Measurements from ENCODE around the gene CTBP2. TPM values are rescaled to one million over a fixed set of nuclear protein-coding genes. Genes with fewer than 3 reads are reported as not detected.

Gene CTBP2
- total and polyA plus RNA-seq, 4 donors = 3.4 to 59.2 (median 5.5) TPM

DNA sequence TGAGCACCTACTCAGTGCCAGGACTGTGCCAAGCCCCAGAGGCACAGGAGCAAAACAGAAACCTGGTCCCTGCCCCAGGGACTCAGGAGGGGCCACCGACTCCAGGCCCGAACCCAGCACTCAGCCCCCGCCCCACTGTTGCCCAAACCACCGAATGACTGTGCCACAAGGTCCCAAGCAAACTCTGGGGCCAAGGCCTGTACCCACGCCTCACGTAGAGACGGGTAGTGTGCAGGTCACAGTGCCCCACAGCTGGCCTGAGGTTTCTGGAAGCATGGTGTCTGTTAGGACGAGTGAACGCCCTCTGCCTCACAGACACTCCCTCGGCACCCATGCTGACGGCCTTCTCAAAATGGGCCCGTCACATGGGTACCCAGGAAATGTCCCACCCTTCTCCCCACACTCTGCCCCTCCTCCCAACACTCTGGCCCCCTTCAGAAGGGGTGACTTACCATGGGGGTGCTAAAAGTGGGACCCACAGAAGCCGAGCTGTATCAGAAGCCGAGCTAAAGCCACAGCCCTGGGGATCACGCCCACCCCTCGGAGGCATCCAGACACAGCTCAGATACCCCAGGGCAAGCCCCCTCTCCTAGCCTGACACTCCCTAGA lies 44.2 kb downstream of the CTBP2 start:
- Histone ChIP-seq H3K4me1 (ENCODE audit: control insufficient read depth in 4 of 4, insufficient read depth in 4 of 4, low read length in 3 of 4) (peaks cover 0 to 15% (median 3%) of the 10 kb centered on the region in 4 donors), H3K27me3 (ENCODE audit: control insufficient read depth in 4 of 4, insufficient read depth in 4 of 4, low read length in 3 of 4) (no peaks in the 10 kb centered on the region), H3K4me3 (ENCODE audit: low read depth in 1 of 3, low read length in 3 of 3) (no peak overlapping the region), H3K36me3 (ENCODE audit: control insufficient read depth in 4 of 4, insufficient read depth in 3 of 4, low read depth in 1 of 4, low read length in 3 of 4) (no peaks in the 10 kb centered on the region), H3K9me3 (ENCODE audit: control insufficient read depth in 4 of 4, low read length in 3 of 4) (no peaks in the 10 kb centered on the region), H3K9ac (ENCODE audit: low read depth in 1 of 2, low read length in 2 of 2) (no peak overlapping the region), H3K27ac (ENCODE audit: low read depth in 1 of 2, low read length in 2 of 2) (no peak overlapping the region)
- no peak for DNase-seq (ENCODE audit: low spot score)
- WGBS = 89% methylated on average over 16 of the region's 16 CpGs
- TF ChIP-seq FOXA1 (IDR thresholded peaks at IDR 0.05) = no peak

DNA sequence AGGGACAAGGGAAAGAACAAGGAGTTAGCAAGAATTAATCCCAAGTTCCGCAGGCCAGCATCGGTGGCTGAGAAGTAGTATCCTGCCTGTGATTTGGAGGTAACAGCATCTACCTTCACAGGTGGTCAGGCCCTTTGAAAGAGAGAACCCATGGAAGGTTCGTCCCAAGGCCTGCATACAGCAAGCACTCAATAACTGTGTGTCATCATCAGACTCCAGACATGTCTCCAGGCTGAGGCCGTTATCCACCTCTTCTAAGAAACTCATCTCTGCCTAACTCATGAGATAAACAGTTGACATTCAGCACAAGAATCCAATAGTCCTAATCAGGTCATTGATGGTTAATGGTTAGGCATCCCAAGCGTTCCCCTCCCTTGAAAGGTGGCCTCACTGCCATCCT lies 45.0 kb downstream of the CTBP2 start:
- no peak overlapping the region for H3K27ac ChIP-seq (ENCODE audit: low read depth in 1 of 2, low read length in 2 of 2)

GRCh38 chr10:125114761-125115391 lies 45.5 kb downstream of the CTBP2 start:
- peaks cover 0 to 6% (median 0%) of the 10 kb centered on the region in 4 donors for H3K4me1 ChIP-seq (ENCODE audit: control insufficient read depth in 4 of 4, insufficient read depth in 4 of 4, low read length in 3 of 4)
- TF ChIP-seq SP1 (IDR thresholded peaks at IDR 0.05) (no peak), RXRA (IDR thresholded peaks at IDR 0.05) (no peak), ATF3 (IDR thresholded peaks at IDR 0.05) (no peak), NR2F2 (IDR thresholded peaks at IDR 0.05) (no peak), FOXA2 (IDR thresholded peaks at IDR 0.05) (no peak), CTCF (IDR thresholded peaks at IDR 0.05; ENCODE audit: low read depth, low read length, missing input control) (no peak), JUND (IDR thresholded peaks at IDR 0.05) (no peak), FOXA1 (IDR thresholded peaks at IDR 0.05) (no peak), HNF4A (conservative IDR thresholded peaks at IDR 0.05) (no peak), TAF1 (conservative IDR thresholded peaks at IDR 0.05) (no peak), ZBTB33 (IDR thresholded peaks at IDR 0.05) (no peak), RAD21 (IDR thresholded peaks at IDR 0.05) (no peak), EGR1 (IDR thresholded peaks at IDR 0.05; ENCODE audit: low read depth in 2 of 2) (no peak), HNF4G (IDR thresholded peaks at IDR 0.05) (no peak), YY1 (IDR thresholded peaks at IDR 0.05) (no peak)
- TF ChIP-seq, protein P1, sequence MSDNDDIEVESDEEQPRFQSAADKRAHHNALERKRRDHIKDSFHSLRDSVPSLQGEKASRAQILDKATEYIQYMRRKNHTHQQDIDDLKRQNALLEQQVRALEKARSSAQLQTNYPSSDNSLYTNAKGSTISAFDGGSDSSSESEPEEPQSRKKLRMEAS (IDR thresholded peaks at IDR 0.05) = no peak

More for the DNA sequence above, 45.0 kb downstream of the CTBP2 start:
- TF ChIP-seq TAF1 (conservative IDR thresholded peaks at IDR 0.05) (no peak), GABPA (IDR thresholded peaks at IDR 0.05 in 1 of 2, conservative IDR thresholded peaks at IDR 0.05 in 1 of 2) (no peak), JUND (IDR thresholded peaks at IDR 0.05) (no peak), SP1 (IDR thresholded peaks at IDR 0.05) (no peak), FOXA1 (IDR thresholded peaks at IDR 0.05) (no peak), FOXA2 (IDR thresholded peaks at IDR 0.05) (no peak), YY1 (IDR thresholded peaks at IDR 0.05) (no peak), HNF4G (IDR thresholded peaks at IDR 0.05) (no peak), RAD21 (IDR thresholded peaks at IDR 0.05) (no peak), ZBTB33 (IDR thresholded peaks at IDR 0.05) (no peak), RXRA (IDR thresholded peaks at IDR 0.05) (no peak)
- TF ChIP-seq, protein P1 (IDR thresholded peaks at IDR 0.05) = no peak
- no peaks in the 10 kb centered on the region for H3K9me3 ChIP-seq (ENCODE audit: control insufficient read depth in 4 of 4, low read length in 3 of 4)
- WGBS = 82% methylated on average over 5 of the region's 5 CpGs
- H3K4me1 ChIP-seq (ENCODE audit: control insufficient read depth in 4 of 4, insufficient read depth in 4 of 4, low read length in 3 of 4) = peaks cover 0 to 10% (median 0%) of the 10 kb centered on the region in 4 donors
- no peak overlapping the region for H3K4me3 ChIP-seq (ENCODE audit: low read depth in 1 of 3, low read length in 3 of 3)
- H3K9ac ChIP-seq (ENCODE audit: low read depth in 1 of 2, low read length in 2 of 2) = no peak overlapping the region
- no peaks in the 10 kb centered on the region for H3K27me3 ChIP-seq (ENCODE audit: control insufficient read depth in 4 of 4, insufficient read depth in 4 of 4, low read length in 3 of 4)
- H3K36me3 ChIP-seq (ENCODE audit: control insufficient read depth in 4 of 4, insufficient read depth in 3 of 4, low read depth in 1 of 4, low read length in 3 of 4) = no peaks in the 10 kb centered on the region
- DNase-seq (ENCODE audit: low spot score) = no peak

More at GRCh38 chr10:125114761-125115391, 45.5 kb downstream of the CTBP2 start:
- H3K36me3 ChIP-seq (ENCODE audit: control insufficient read depth in 4 of 4, insufficient read depth in 3 of 4, low read depth in 1 of 4, low read length in 3 of 4) = no peaks in the 10 kb centered on the region
- no peaks in the 10 kb centered on the region for H3K27me3 ChIP-seq (ENCODE audit: control insufficient read depth in 4 of 4, insufficient read depth in 4 of 4, low read length in 3 of 4)
- no peak for DNase-seq (ENCODE audit: low spot score)
- H3K27ac ChIP-seq (ENCODE audit: low read depth in 1 of 2, low read length in 2 of 2) = no peak overlapping the region
- no peak overlapping the region for H3K4me3 ChIP-seq (ENCODE audit: low read depth in 1 of 3, low read length in 3 of 3)
- 83% methylated on average over 16 of the region's 16 CpGs for WGBS
- no peak overlapping the region for H3K9ac ChIP-seq (ENCODE audit: low read depth in 1 of 2, low read length in 2 of 2)
- no peaks in the 10 kb centered on the region for H3K9me3 ChIP-seq (ENCODE audit: control insufficient read depth in 4 of 4, low read length in 3 of 4)
